ENCODE data around the gene FAM72A.
"Not testable (repeated sequence)": the region's sequence is repeated elsewhere in the genome, so short reads cannot be mapped to it uniquely, and the experiment has no call there.

The FAM72A gene

DNA sequence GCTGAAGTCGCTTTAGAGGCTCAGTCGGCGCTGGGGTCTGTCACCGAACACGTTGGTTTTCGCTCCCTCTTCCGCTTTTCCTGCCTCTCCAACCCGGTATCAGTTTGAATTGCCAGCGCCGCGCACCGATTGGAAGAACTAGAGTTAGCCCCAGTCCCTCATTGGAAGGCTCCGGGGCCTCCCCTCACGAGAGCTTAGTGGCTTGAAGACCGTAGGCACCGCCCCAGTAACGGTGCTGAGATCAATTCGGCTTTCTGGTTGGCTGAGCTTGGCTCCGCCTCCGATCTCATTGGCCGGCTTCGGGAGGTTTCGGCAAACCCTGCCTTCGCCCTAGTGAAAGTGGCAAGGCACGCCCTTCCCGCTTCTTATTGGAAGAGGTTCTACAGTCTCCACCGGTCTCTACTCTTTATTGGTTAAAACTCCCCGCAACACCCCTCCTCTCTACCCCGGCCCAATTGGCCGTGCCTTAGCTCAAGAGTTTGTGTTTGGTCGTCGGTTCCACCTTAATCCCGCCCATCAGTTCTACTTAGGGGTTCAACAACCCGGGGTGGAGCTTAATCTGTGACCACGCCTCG lies at the start of gene FAM72A:
TSS of gene FAM72A (minus strand) at position 51 of the 575 bp plus-strand sequence. CDS start 814 bp downstream, outside the sequence.
- peak; percentile 99 for DNase-seq

DNA sequence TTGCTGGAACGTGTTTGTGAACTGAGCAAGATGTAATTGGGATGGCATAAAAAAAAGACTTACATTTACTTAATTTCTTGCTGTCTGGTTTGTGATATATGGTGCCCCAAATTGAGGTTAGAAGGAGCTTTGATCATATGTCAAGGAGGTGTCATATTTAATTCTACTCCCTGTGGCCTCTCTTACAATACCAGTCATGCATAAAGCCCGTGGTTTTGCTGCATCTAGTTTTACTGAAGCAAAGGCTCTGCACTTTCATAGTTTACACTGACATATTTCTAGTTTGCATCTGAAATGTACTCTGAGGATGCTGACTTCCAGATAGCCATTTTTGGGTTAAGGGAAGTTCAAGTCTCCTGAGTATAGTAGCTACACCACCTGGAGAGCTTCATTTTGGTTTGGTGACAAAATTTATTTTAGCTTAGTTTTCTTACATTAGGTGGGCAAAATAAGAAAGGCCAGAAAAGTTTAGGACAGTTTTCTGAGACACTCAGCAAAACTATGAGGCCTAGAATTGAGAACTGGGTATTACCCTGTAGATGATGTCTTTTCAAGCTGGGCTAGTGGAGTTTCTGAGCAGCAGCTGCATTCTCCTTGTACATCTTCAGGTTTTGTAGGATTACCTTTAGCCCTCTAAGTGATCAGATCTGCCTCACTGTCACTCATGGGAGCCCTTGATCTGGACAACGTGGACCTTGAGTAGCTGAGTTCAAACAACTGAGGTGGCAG lies 48.5 kb upstream of the FAM72A start:
- not testable (repeated sequence) for DNase-seq

DNA sequence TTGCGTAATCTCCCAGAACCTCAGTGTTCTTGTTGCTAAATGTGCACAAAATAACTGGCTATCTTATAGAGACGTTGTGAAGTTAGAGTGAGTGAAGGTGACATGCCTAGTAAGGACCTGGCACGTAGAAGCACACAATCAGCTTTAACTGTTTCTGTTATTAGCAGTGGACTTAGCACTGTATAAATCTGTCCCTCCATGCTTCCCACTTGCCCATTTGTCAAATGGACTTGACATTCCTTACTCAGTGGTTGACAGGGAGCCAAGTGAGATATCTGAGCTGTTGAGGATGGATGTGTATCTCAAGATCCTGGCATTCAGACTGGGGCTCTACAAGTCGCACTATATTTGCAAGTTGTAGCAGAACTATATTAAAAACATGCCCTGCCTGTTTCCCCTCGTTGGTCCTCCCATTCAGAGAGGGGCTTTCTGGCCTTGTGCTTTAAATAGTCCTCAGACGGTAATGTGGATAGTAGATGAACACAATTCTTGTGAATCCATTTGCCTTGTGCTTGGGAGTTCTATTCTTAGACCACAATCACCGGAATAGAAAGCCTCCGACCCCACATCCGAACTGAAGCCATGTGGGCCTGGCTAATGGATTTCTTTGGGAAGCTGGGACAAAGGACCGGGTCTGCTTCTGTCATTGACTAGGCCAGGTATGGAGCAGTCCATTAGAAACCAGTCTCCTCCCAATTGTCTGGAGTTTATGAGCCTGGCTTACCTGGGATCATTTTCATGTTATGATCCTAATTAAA lies 43.7 kb upstream of the FAM72A start:
- DNase-seq = not testable (repeated sequence)

DNA sequence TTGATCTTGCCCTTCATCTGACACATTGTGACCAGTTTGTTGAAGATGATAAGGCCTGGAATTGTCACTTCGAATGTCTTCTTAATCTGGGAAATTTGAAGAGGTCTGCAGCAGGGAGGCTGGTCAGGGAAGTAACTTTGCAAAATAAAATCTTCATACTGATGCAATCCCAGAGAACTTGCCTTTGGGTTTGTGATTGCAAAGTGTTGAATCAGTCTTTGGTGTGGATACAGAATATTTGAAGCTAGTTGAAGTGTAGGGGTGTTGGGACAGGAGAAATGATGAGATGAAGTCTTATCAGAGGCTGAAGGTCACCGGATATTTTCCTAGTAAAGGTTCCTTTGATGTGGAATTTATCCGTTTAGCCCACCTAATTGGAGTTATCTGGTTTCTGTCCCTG lies 42.8 kb upstream of the FAM72A start:
- not testable (repeated sequence) for DNase-seq

DNA sequence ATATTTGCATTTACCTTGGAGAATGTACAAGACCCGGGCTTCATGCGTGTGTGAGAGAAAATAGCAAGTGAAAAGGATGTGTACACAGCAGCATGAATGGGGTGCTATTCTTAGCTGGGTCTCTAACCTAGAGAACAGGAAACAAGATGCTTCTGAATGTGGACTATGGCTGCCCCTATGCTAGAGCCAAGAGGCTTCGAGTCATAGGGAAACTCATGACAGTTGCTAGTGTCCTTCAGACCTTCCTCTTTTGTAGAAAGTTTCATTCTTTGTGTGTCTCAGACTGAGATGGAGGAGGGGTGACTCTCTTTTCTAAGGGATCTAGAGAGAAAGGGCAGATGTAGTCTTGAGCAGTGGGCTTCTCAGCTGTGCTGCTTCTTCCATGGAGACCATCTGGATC lies 40.7 kb upstream of the FAM72A start:
- not testable (repeated sequence) for DNase-seq

DNA sequence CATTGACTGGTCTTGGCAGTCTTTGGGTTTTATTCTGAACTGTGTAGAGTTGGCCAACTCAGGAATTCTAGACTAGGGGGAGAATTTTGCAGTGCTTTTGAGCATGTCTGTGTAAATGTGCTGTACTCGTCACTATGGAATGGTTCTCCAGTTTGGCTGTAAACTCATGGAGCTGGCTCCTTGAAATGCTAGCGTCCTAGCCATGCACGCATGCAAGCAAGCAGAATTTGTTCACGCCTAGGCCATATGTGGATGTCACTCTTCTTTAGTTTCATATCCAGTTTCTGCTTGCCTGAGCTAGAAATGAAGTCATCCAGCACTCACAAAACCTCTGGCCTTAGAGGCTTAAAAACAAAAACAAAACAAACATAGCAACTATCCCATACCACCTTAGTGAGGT lies 37.6 kb upstream of the FAM72A start:
- peak; percentile 24 for DNase-seq

DNA sequence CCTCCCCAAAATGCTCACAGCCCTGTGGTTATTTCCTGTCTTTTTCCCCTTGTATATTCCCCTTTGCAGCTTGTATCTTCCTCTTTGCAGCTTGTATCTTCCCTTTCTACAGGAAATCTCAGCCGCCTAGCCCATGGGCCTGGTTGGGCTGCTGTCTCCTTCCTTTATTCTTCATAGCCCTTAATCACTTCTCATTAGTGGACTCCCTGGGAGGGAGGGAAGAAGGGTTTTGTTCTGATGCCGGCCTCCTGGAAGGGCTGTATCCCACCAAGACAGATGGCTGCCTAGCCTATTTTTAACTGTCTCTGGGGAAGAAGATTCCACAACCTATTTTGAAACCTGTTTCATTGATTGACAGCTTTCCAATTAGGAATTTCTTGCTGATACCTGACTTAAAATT lies 32.6 kb upstream of the FAM72A start:
- DNase-seq = not testable (repeated sequence)

DNA sequence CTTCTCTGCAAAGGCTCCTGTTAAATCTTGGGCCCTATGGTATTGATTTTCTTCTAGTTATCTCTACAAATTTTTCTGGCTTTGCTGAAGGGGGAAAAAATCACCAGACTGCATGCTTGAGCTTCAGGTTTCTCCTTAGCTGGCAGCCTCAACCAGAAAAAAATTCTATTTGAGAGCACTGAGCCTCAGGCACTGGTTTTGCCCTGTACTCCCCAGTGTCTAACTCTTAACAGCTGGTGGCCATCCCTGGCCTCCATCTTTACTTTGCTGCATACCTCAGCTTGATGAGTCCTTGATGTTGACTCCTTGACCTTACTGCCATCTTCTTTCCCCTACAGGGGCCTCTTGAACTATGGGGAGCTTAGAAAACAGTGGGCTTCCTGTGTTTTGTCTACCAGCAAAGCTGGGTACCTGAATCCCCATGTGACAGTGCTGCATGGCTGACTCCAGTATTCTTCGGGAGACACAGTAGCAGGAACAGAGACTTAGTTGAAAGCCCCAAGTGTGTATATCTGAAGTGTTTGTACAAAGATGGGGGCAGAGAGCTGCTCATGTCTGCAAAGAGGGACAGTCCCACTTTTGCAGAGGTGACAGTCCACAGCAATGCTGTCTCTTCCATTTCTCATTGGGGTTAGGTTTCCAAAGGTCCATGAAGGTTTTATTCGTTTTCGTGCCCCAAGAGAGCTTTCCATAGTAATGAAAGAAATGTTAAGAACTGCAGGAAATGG lies 31.7 kb upstream of the FAM72A start:
- not testable (repeated sequence) for DNase-seq

DNA sequence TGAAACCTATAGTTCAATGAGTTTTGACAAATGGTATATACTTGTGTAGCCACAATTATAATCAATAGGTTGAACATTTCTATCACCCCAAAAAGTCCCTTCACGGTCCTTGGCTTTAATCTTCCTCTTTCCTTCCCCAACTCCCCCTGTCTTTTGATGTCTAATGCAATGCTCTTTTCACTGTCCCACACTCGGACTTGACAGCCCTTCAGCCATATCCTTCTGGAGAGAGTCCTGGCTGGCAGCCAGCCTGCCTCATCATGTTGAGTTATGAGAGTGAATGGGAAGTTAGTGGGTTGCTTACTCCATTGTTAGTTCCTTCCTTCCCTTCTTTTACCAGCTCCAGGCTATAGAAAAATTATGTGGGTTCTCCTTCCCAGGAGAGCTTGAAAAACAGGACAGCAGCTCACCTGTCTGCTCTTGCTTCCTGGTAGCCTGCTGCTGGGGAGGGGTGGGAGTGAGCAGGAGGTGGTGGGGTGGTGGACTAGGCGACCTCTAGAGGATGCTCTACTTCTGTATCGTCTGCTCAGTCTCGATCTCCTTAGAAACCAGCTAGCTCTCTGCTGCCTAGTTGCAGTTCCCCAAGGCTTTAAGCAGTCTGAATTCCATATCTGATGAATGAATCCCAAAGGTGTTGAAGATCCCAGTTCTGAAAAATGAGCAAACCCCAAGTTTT lies 30.5 kb upstream of the FAM72A start:
- DNase-seq = not testable (repeated sequence)

DNA sequence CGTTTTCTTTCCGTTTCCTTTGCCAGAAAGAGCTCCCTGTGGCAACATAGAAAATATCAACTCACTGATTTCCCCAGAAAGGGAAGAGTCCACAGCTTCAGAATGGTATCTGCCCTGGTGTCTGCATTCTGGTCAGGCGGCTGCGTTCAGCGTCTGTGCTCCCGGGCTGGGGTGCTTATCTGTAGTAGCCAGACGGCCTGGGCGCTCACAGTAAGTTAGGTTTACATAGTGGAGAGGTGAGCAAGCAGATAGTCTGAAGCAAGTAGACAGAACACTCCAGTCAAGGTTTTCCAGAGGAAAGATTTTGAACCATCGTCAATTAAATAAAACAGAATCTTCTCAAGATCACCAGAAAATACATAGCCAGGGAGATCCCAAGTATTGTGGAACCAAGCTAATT lies 29.4 kb upstream of the FAM72A start:
- DNase-seq = not testable (repeated sequence)

DNA sequence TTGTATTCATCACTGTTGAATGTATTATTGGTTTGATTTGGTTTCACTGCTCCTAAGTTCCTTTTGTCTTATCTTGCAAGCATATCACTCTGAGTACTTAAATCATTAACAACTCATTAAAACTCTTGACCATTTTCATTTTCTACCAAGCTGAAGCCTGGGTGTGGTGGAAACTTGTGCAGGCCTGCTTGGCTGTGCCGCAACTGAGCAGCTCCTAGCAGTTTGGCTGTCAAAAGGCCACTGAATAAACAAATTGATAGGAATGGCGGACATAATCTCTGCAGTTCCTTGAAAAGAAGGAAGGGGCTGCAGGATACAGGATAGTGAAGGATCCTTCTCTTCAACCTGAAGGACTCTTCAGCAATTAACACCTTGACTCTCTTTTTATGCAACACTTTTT lies 26.6 kb upstream of the FAM72A start:
- not testable (repeated sequence) for DNase-seq

DNA sequence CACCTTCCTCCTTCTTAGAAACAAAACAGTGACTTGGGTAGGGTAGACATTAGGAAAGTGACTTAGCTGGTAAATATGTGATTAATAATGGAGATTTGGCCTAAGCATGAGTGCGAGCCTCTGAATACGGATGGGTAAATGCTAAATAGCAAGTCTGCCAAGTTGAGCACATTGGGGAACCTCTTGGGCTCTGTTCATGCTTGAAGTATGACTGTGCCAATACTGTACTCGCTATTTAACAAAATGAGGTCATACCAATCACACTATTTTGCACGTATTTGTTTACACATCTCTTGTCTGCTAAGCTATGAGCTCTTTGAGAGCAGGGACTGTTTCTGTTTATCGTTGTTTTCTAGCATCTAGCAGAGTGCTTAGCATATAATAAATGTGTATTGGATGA lies 24.2 kb upstream of the FAM72A start:
- not testable (repeated sequence) for DNase-seq

DNA sequence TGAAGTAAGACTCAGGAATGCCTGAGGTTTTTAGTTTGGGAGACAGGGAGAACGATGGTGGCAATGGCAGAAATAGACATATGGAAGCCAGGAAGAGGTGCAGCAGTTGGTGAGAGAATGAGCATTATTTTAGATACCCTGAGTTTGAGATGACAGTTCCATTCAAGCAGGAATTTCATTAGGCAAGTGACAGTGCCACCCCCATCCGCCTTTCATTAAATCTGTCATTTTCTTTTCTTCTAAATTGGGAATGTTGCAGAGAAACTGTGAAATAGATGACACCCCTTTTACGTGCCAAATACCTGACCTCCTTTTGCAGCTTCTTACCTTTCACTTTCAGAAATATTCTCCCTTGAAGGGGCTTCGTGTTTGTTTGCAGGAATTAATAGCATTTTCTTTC lies 22.7 kb upstream of the FAM72A start:
- DNase-seq = not testable (repeated sequence)

DNA sequence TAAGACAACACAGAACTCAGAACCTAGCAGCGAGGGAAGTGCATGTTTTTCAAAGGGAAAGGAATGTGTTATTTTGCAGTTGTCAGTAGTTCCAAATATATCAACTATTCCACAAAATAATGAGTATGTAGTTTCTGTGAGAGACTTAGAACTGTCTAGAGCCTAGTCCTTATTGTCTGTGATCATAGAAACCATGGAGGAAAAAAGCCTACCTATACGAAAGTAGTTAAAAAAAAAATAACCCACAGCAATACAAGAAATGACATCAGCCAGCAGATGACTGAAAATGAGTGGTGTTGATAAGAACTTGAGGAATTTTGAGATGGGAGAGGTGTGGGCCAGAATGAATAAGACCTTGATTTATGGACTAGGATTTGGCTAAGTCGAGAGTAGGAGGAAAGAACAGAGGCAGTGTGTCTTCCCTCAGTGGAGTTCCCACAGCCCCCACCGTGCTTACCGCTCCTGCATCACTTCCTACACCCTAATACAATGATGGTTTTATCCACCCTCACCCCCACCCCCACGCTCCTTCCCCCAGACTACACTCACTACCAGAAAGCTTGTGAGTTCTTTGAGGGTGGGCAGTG lies 21.6 kb upstream of the FAM72A start:
- DNase-seq = not testable (repeated sequence)

DNA sequence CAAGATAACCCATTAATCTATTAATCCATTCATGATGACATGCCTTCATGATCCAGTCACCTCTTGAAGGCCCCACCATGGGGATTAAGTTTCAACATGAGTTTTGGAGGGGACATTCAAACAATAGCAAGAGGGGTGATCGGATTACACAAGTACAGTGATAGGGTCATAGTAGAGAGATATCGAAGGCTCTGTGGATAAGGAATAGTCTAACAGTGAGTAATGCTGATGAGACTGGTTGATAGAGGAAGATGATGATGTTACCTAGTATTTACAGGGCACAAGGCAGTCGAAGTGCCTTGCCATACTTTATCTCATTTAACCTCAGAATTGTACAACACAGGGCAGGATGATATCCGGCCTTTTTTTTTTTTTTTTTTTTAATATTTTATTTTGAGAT lies 18.9 kb upstream of the FAM72A start:
- not testable (repeated sequence) for DNase-seq

DNA sequence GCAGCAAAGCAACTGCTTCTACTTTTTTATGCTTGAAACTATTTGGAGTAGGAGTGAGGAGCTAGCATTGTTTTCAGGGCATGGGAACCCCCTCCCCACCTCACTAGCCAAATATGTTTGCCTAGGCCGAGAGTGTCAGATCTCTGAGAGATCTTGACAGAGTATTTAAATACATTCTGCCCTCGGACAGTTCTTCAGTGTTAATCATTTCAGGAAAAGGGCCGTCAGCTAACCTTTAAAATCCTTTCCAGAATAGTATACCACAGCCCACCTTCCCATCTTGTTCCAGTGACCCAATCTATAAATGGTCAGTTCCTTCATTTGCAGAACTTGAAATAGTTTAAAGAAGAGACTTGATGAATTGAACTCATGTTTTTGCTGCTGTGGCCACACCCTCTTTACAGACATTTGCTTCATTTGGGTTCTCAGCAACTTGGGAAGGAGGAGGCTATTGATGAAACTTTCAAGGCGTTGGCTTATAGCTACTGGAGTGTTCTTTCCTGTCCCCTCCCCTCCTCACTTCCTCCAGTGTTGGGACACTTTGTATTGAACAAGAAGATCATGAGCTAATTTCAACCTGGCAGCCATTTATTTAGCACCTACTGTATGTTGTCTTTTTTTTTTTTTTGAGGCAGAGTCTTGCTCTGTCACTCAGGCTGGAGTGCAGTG lies 17.8 kb upstream of the FAM72A start:
- DNase-seq = not testable (repeated sequence)

DNA sequence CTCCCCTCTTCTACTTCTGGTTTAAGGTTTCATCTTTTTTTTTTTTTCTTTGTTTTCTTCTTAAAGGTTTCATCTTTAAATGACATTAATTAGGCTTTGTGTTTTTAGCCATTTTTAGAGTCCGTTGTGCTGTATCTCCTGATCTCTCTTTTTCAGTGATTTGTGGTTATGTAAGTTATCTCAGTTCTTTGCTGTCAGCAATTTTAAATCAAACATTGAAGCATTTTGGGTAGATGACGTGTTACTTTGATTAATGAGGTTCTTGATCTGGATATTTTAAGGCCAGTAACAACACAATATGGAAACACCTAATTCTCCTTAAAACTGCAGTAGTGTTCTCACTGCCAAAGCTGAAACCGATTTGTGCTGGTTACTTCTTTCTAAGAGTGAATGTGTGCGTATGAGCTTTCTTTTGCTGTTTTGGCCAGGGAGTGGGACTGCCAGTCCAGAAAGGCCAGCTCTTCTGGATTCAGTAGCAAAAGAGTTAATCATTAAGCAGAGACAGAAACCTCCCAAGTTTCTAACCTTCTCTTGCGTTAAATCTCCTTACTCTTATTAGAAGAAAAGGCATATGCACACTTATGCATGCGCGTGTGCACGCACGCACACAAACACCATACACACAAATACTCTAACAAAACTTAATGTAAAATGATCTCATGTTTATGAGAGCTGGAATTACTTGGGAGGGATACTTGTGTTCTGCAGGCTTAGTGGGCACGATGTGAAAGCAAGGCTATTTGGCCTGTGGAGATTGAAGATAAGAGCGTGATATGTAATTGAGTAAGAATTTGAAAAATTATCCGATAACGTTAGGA lies 17.1 kb upstream of the FAM72A start:
- not testable (repeated sequence) for DNase-seq

DNA sequence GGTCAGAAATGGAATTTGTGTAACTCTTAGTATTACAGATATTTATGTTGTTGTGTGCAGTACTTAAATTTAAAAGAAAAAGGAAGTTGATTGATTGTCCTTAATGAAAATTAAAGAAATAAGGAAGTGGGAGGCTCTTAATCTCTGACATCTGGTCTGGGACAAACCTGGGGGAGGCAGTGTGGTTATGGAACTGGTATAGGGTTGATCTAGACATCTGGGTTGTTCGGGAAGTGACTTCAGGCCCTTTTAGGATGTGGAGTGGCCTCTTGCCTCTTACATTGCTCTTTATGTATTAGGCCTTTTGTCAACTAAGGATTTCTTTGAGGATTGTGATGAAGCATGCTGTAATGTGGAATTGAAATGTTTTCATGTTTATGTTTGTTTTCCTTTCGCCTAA lies 16.1 kb upstream of the FAM72A start:
- not testable (repeated sequence) for DNase-seq

DNA sequence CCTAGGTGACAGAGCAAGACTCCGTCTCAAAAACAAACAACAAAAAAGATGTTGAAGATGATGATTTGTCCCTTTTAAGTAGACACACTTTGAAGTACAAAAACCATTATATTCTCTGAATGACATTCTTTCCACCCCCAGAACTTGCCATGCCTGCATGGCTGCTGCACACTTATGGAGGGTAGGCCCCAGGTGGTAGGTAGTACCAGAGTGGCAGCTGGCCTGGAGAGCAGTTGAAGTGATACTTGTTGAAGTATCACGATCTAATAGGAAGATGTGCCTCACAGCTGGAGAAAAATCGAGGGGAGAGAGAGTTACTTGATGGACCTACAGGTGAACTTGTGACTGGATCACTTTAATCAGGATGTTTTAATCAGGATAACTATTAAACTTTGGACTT lies 15.6 kb upstream of the FAM72A start:
- DNase-seq = not testable (repeated sequence)

DNA sequence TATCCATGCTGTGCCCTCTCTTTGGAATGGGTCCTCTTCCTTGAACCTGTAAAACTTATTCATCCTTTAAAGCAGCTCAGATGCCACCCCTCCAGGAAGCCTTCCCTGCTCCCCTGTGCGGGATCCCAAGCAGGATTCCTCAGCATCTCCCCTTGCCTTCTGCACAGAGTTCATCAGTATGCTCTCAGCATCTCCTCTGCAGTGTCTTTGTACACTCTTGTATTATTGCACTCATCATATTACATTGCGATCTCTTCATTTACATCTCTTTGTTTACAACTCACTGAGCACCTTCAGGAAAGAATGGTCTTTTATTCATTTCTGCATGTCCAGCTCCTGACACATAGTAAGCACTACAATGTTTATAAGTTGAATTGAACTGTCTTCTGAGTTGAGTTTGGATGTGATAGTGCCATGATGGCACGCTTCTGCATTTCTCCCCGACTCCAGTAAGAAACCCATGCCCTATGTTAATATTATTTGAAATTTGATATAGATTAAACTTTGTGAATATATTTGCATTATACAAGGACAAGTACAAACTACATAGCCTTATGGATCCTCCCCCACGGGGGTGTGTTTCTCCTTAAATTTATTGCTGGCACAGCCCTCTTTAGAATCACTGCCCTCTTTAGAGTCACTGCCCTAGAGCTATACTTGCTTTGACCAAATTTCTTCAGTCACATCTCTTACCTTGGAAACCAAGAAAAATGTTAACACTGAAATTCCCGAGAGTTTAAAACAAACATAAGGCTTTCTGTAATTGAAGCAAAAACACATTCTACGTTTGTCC lies 13.2 kb upstream of the FAM72A start:
- not testable (repeated sequence) for DNase-seq
